GM18502 (cell line): ENCODE results near the gene MIPEP.
A peak's percentile ranks its signal among the peaks of the same experiment; 100 is the strongest.
"Not testable (repeated sequence)": the region's sequence is repeated elsewhere in the genome, so short reads cannot be mapped to it uniquely, and the experiment has no call there.

ENCODE experiments used
- ATAC-seq: cut with Tn5 transposase; IDR thresholded peaks from one replicate; pipeline ENCODE4 v1.9.1; 2021; ENCODE audit warnings: mild to moderate bottlenecking; ENCODE audit not compliant: unreplicated experiment, poor library complexity

Gene MIPEP

GRCh38 chr13:23889615-23890607 is 711 bp upstream of the MIPEP start:
- ATAC-seq: peak; percentile 20

GRCh38 chr13:23884361-23884760 is 4.8 kb downstream of the MIPEP start:
- not testable (repeated sequence) for ATAC-seq

GRCh38 chr13:23883255-23883654 is 5.9 kb downstream of the MIPEP start:
- ATAC-seq: no peak

- ATAC-seq: not testable (repeated sequence)
Measured at GRCh38 chr13:23881402-23881800, 7.8 kb downstream of the MIPEP start.

GRCh38 chr13:23880493-23881401 is 8.5 kb downstream of the MIPEP start:
- not testable (repeated sequence) for ATAC-seq

GRCh38 chr13:23877286-23877685 is 11.9 kb downstream of the MIPEP start:
- ATAC-seq: no peak

GRCh38 chr13:23876265-23876664 is 12.9 kb downstream of the MIPEP start:
- no peak for ATAC-seq

- ATAC-seq: no peak
Measured at GRCh38 chr13:23871616-23872220, 17.5 kb downstream of the MIPEP start.

GRCh38 chr13:23870356-23871140 is 18.7 kb downstream of the MIPEP start:
- ATAC-seq: no peak

- ATAC-seq: no peak
Measured at GRCh38 chr13:23868521-23868920, 20.7 kb downstream of the MIPEP start.

- ATAC-seq: no peak
Measured at GRCh38 chr13:23867027-23867491, 22.1 kb downstream of the MIPEP start.

- ATAC-seq: no peak
Measured at GRCh38 chr13:23866420-23867026, 22.7 kb downstream of the MIPEP start.

GRCh38 chr13:23865906-23866305 is 23.3 kb downstream of the MIPEP start:
- ATAC-seq: no peak

- no peak for ATAC-seq
Measured at GRCh38 chr13:23865026-23865425, 24.2 kb downstream of the MIPEP start.

GRCh38 chr13:23861310-23861709 is 27.9 kb downstream of the MIPEP start:
- ATAC-seq: no peak

GRCh38 chr13:23859904-23860303 is 29.3 kb downstream of the MIPEP start:
- ATAC-seq: no peak

GRCh38 chr13:23859455-23859854 is 29.7 kb downstream of the MIPEP start:
- no peak for ATAC-seq

GRCh38 chr13:23858546-23858945 is 30.7 kb downstream of the MIPEP start:
- no peak for ATAC-seq
